ENCODE measurements around the gene CABP4.

CABP4 gene

GRCh38 chr11:67499808-67500483 lies 44.8 kb downstream of the CABP4 start:
- DNase-seq: no peak

GRCh38 chr11:67500484-67500821 lies 45.3 kb downstream of the CABP4 start:
- DNase-seq: no peak

- no peak for DNase-seq
Observed at GRCh38 chr11:67500831-67501715, 45.9 kb downstream of the CABP4 start.

- no peak for DNase-seq
Observed at GRCh38 chr11:67501854-67502253, 46.7 kb downstream of the CABP4 start.

GRCh38 chr11:67502328-67502979 lies 47.3 kb downstream of the CABP4 start:
- DNase-seq: no peak

- DNase-seq: no peak
Observed at GRCh38 chr11:67503119-67504004, 48.2 kb downstream of the CABP4 start.

GRCh38 chr11:67504005-67504949 lies 49.1 kb downstream of the CABP4 start:
- DNase-seq: peak; percentile 44

GRCh38 chr11:67504950-67505581 lies 49.9 kb downstream of the CABP4 start, which contains the start of gene PITPNM1:
Gene PITPNM1, minus strand, starts transcription at chr11:67505363. Its CDS starts 1,183 bp downstream, at chr11:67504180.
- peak; percentile 89 for DNase-seq

GRCh38 chr11:67505605-67506396 lies 50.6 kb downstream of the CABP4 start:
- peak; percentile 96 for DNase-seq

- no peak for DNase-seq
Observed at GRCh38 chr11:67506426-67507051, 51.4 kb downstream of the CABP4 start.

- DNase-seq: no peak
Observed at GRCh38 chr11:67507242-67507863, 52.2 kb downstream of the CABP4 start.

GRCh38 chr11:67507864-67508485 lies 52.8 kb downstream of the CABP4 start, which contains the start of gene CDK2AP2:
Gene CDK2AP2, minus strand, starts transcription at chr11:67508162. Its CDS starts 80 bp downstream, at chr11:67508082.
- peak; percentile 100 for DNase-seq

GRCh38 chr11:67508486-67509121 lies 53.5 kb downstream of the CABP4 start:
- DNase-seq: peak; percentile 99

- no peak for DNase-seq
Observed at GRCh38 chr11:67510023-67510345, 54.8 kb downstream of the CABP4 start.
